Kidney glomerular epithelial cell (primary cell): ENCODE data around the gene IL3RA.
"Not testable (repeated sequence)": the region's sequence is repeated elsewhere in the genome, so short reads cannot be mapped to it uniquely, and the experiment has no call there.

Source experiments
- DNase-seq: peaks from one replicate; lab custom pipeline; 2025; lab: John Stamatoyannopoulos, UW

IL3RA gene

DNA sequence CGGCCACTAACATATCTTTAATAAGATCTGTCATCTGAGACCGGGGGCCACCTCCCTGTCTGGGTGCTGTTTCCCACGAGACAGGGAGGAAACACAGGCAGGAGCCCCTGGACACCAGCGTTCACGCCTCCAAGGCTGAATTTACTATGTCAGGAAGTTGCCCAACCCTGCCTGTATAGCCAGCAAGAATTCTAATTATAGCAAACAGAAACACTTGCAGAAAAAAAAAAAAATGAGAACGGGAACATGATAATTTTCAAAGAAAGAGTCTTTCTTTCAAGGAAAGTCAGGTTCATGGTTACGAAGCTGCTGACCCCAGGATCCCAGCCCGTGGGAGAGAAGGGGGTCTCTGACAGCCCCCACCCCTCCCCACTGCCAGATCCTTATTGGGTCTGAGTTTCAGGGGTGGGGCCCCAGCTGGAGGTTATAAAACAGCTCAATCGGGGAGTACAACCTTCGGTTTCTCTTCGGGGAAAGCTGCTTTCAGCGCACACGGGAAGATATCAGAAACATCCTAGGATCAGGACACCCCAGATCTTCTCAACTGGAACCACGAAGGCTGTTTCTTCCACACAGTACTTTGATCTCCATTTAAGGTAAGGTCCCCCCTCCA is at the start of gene IL3RA:
TSS of gene IL3RA (plus strand) at position 455 of the 613 bp plus-strand sequence. CDS start 4,981 bp downstream, outside the sequence.
- no peak for DNase-seq

DNA sequence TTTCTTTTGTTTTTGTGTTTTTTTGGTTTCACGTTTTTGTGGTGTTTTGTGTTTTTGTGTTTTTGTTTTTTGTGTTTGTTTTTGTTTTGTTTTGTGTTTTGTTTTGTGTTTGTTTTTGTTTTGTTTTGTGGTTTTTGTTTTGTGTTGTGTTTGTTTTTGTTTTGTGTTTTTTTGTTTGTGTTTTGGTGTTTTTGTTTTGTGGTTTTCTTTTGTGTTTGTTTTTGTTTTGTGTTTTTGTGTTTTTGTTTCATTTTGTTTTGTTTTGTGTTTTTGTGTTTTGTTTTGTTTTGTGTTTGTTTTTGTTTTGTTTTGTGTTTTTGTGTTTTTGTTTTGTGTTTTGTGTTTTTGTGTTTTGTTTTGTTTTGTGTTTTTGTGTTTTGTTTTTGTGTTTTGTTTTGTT is 47.0 kb upstream of the IL3RA start:
- DNase-seq: no peak

DNA sequence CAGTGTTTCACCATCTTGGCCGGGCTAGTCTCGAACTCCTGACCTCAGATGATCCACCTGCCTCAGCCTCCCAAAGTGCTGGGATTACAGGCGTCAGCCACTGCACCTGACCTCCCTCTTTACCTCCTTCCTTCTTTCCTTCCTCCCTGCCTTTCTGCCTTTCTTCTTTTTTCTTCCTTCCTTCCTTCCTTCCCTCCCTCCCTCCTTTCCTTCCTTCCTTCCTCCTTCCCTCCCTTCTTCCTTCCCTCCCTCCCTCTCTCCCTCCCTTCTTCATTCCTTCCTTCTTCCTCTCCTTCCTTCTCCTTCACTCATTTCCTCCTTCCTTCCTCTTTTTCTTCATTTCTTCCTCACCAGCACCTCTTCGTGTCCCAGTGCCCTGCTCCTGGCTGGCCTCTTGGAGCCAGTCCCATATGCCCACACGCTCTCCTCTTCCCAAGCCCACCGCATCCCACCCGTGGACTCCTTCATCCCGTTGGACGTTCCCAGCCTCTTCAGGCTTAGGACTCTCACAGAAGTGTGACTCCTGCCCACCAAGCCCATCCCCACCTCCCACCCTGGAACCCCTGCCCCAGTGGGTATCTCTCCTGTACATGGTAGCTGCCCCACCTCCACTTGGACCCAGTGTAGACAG is 45.4 kb upstream of the IL3RA start:
- no peak for DNase-seq

DNA sequence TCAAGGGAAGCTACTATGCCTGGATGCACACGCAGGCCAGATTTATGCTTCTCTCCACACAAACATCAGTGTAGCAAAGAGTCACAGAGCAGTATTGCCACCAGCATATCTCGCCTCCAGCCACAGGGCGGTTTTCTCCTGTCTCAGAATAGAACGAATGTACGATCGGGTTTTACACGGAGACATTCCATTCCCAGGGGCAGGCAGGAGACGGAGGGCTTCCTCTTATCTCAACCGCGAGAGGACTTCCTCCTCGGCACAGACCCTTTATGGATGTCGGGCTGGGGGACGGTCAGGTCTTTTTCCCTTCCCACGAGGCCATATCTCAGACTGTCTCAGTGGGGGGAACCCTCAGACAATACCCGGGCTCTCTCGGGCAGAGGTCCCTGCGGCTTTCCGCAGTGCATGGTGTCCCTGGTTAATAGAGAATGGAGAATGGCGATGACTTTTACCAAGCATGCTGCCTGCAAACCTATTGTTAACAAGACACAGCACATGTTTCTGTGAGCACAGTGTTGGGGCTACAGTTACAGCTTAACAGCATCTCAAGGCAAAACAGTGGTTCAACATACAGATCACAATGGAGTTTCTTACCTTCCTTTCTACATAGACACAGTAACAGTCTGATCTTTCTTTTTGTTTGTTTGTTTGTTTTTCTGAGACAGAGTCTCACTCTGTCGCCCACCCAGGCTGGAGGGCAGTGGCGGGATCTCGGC is 43.9 kb upstream of the IL3RA start:
- no peak for DNase-seq

DNA sequence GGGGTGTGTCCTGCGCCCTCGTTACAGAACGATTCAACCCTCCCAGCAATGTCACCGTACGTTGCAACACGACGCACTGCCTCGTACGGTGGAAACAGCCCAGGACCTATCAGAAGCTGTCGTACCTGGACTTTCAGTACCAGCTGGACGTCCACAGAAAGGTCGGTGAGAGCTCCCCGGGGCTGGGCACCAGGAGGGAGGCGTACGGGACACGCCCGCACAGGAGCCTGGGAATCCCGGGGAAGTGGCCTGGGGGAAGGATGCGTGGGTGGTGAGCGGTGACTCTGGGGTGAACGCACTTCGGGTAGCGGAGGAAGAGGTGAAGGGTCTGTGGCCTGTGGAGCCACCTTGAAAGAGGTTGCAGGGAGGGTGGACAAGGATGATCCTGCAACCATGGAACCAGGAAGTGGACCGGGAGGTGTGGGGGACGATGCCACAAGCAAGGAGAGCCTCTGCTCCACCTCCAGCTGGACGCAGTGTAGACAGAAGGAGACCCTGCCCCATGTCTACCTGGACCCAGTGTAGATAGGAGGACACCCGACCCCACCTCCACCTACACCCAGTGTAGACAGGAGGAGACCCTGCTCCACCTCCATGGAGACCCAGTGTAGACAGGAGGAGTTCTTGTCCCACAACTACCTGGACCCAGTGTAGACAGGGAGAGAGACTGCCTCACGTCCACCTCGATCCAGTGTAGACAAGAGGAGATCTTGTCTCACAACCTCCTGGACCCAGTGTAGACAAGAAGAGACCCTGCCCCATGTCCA is 42.1 kb upstream of the IL3RA start:
- DNase-seq: no peak

DNA sequence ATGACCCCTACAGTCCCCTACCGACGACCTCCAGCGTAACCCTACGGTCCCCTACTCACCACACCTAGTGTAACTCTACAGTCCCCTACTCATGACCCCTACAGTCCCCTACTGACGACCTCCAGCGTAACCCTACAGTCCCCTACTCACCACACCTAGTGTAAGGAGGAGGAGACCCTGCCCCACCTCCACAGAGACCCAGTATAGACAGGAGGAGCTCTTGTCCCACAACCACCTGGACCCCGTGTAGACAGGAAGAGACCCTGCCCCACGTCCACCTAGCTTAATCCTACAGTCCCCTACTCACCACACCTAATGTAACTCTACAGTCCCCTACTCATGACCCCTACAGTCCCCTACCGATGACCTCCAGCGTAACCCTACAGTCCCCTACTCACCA is 41.0 kb upstream of the IL3RA start:
- no peak for DNase-seq

DNA sequence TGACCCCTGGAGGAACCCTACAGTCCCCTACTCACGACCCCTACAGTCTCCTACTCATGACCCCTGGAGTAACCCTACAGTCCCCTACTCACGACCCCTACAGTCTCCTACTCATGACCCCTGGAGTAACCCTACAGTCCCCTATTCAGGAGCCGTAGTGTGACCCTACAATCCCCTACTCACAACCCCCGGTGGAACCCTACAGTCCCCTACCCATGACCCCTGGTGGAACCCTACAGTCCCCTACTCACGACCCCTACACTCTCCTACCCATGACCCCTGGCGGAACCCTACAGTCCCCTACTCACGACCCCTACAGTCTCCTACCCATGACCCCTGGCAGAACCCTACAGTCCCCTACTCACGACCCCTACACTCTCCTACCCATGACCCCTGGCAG is 39.0 kb upstream of the IL3RA start:
- DNase-seq: not testable (repeated sequence)

DNA sequence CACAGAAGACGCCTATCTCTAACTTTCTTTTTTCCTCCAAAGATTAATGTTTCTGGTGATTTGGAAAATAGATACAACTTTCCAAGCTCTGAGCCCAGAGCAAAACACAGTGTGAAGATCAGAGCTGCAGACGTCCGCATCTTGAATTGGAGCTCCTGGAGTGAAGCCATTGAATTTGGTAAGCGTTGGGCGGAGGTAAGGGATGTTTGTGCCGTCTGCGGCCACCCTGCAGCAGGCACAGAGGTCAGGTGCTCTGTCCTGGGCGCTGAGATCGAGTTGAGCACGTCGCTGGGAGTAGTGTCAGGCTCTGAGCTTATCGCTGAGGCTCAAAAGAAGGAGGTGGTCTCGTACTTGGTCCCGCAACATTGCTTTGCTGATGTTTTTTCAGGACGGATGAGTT is 36.1 kb upstream of the IL3RA start:
- no peak for DNase-seq

DNA sequence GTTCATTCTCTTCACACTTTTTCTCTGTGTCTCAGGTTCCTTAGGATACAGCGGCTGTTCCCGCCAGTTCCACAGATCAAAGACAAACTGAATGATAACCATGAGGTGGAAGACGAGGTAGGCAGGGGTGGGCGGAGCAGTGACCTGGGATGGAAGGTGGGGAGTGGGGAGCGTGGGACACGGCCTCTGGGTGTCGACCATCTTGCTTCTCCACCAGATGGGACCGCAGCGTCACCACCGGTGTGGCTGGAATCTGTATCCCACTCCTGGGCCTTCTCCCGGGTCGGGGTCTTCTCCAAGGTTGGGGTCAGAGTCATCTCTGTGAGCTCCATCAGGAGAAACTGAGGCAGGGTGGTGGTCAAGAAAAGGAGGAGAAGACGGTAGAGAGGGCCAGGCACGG is 31.2 kb upstream of the IL3RA start:
- DNase-seq: no peak

DNA sequence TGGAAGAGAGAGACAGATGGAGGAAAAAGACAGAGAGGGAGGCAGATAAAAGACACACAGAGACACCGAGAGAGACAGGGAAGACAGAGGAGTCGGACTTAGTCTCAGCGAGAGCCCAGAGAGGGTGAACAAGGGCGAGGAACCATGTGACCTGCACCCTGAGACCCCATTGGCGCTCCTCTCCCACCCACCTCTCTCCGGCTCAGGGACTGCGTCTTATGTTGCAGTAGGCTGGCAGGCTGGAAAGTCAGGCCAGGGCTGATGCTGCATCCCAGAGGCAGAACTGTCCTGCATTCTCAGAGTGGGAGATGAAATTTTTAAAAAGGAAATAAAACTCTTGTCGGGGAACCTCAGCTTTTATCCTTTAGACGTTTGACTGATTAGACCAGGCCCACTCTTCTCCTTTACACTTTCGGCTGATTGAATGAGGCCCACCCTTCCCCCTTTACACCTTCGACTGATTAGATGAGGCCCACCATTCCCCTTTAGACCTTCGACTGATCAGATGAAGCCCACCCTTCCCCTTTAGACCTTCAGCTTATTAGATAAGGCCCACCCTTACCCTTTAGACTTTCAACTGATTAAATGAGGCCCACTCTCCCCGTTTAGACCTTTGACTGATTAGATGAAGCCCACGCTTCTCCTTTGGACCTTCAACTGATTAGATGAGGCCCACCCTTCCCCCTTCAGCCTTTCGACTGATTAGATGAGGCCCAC is 29.5 kb upstream of the IL3RA start:
- DNase-seq: no peak

DNA sequence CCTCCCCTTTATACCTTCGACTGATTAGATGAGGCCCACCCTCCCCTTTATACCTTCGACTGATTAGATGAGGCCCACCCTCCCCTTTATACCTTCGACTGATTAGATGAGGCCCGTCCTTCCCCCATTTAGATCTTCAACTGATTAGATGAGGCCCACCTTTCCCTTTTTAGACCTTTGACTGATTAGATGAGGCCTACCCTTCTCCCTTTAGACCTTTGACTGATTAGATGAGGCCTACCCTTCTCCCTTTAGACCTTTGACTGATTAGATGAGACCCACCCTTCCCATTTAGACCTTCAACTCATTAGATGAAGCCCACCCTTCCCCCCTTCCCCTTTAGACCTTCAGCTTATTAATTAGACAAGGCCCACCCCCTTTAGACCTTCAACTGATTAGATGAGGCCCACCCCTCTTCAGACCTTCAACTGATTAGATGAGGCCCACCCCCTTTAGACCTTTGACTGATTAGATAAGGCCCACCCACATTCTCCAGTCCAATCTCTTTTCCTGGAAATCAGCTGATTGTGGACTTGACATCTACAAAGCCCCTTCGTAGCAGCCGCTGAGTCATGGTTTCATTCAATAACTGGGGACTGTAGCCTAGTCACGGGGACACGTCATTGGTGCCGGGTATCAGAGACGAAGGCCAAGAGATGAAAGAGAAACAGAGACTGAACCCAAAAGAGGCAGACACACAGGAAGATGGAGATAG is 28.8 kb upstream of the IL3RA start:
- no peak for DNase-seq

DNA sequence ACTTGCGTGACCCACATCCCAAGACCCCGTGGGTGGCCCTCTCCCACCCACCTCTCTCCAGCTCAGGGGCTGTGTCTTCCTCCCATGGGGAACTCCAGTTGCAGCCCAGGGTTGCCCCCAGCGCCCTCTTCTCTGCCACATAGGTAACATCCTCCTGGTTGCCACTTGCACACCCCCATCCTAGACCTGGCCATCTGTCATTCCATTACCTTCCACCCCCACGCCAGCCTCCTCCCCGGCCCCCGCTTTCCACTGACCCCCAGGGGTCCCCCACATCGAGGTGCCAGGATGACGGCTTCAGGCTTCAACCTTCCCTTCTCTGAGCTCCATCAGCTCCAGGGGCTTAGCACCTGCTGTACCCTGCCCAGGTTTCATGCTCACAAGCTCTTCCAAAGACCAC is 28.1 kb upstream of the IL3RA start:
- DNase-seq: no peak

DNA sequence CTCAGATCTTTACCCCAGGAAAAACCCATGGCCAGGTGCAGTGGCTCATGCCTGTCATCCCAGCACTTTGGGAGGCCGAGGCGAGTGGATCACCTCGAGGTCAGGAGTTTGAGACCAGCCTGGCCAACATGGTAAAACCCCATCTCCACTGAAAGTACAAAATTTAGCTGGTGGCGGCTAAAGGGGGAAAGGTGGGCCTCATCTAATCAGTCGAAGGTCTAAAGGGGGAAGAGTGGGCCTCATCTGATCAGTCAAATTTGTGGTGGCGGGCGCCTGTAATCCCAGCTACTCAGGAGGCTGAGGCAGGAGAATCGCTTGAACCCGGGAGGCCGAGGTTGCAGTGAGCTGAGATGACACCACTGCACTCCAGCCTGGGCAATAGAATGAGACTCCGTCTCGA is 27.7 kb upstream of the IL3RA start:
- not testable (repeated sequence) for DNase-seq

DNA sequence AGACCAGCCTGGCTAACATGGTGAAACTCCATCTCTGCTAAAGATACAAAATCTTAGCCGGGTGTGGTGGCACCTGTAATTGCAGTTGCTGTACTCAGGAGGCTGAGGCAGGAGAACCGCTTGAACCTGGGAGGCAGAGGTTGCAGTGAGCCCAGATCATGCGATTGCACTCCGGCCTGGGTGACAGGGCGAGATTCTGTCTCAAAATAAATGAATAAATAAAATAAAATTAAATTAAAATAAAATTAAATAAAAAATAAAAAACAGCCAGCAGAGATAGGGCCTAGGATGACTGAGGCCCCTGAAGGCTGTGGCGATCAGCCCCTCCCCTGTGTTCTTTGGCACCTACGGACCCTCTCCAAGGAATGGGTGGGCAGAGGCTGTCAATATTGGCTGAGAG is 22.8 kb upstream of the IL3RA start:
- no peak for DNase-seq

DNA sequence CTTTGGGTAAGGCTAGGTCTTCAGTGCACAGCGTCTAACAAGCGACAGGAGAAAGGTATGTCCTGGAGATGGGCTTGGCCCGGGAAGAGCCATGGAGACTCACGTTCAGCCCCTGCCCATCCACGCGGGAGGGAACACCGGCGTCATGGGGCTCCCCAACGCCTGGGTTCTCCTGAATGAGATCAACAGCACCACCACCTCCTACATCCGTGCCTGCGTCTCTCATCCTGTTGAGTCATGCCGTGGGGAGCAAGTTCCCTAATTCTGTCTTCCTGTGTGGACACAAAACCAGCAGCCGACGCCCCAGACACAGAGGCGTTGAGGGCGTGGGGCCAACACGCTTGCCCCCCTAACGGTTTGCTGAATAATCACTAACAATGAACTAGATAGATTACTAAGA is 20.1 kb upstream of the IL3RA start:
- DNase-seq: no peak

DNA sequence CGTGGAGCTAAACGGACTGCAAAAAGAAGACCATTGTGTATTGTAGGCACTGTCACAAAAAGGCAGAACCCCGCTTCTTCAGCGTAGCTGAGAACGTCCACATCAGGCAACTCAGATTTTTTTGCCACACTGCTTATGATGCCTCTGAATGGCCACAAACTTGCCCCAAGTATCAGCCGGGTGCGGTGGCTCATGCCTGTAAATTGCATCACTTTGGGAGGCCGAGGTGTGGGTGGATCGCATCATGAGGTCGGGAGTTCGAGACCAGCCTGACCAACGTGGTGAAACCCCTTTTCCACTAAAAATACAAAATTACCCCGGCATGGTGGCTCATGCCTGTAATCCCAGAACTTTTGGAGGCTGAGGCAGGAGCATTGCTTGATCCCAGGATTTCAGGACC is 14.9 kb upstream of the IL3RA start:
- no peak for DNase-seq

DNA sequence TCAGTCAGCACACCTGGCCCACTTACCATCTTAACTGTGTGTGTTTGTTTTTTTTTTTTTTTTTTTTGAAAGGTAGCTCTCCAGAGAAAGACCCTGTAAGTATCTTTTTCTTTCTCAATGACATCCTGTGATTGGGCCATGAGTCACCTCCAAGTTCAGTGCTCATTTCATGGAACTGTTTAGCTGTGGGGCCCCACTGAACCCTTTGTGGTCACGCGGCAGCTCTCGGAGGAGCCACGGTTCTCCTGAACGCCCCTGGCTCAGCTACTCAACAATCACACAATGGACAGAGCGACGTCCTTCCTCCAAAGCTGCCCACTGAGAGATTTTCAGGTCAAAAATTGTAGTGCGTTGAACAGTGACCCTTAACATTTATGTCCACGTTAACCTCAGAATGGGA is 14.2 kb upstream of the IL3RA start:
- DNase-seq: no peak

DNA sequence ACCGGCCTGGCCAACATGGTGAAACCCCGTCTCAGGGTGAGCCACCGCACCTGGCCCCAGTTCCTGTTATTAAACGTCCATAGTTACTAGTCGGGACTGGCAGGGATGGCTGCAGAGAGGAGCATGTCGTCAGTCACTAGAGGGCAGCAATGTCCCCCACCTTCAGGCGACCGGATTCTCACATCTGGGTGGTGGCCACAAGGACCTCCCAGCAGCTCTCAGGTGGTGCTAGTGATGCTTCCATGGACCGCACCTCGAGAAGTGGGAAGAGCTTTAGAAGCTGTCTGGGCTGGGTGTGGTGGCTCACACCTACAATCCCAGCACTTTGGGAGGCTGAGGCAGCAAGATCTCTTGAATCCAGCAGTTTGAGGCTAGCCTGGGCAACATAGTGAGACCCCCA is 13.3 kb upstream of the IL3RA start:
- no peak for DNase-seq

DNA sequence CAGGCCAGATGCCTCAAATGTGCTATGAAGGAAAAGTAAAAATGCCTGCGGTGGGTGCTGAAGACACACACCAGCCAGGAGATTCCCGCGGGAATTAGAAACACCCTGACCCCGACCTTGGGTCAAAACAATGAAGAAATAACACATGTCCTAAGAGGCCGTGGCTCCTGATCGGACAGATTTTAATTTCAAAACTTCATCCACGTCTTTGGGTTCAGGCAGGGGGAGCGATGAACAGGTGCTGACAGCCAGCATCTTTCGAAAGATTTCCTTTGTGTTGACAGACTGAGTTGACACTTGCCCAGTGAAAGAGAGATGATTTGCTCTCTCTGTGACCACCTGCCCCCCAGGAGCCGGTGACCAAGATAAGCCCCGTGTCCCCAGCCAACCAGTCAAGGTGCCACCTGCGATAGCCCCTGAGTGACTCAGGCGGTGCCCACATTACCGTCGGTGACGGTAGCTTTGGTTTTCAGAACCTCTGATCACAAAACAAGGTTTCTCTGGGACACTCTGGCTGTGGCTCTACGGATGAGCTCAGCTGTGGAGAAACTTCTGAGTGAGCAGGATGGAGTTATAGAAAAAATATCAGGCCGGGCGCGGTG is 11.0 kb upstream of the IL3RA start:
- DNase-seq: no peak

DNA sequence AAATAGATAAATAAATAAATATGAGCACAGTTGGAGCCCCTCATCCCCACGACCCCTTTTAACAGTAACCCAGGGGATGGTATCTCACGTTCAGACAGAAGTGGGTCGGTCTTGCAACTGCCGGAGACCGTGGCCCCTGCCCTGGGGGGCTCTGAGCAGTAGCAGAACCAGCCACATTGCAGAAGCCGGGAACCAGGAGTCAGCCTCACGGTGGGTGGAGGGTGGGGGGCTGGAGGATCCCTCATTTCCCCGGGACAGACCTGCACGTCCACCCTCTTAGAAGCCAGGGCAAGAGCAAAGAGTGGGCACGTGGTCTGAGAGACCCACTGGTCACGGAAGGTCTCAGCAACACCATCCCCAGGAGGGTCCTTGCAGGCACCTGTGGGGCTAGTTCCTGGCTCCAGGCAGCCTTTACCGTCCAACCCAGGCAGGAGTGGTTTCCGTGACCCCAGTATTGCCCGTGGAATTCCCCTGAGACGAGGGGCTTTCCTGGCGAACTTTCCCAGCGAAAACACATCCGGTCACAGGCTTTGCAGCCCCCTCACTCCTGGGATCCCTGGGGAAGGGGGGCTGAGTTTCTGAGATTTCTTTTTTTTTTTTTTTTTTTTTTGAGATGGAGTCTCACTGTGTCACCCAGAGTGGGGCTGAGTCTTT is 8.8 kb upstream of the IL3RA start:
- DNase-seq: no peak

DNA sequence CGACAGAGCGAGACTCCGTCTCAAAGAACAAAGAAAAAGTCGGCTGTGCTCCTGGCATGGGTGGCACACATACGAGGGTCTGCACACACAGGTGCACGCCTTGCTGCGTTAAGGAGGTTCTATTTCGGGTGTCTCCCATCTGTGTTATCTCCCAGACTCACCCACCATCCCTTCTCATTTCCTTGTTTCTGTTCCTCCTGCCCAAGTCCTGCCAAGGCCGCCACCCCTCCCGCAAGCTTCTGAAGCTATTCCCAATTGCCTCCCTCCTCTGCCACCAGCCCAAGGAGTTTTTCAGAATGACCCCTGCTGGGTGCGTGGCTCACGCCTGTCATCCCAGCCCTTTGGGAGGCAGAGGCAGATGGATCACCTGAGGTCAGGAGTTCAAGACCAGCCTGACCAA is 6.0 kb upstream of the IL3RA start:
- DNase-seq: no peak
